GM19043 (cell line): ENCODE results near the gene CST7.

Source experiments
- ATAC-seq: cut with Tn5 transposase; IDR thresholded peaks from one replicate; pipeline ENCODE4 v1.9.1; 2021; ENCODE audit warnings: low read depth; ENCODE audit not compliant: unreplicated experiment

CST7 gene

GRCh38 chr20:24962510-24962909, 13.4 kb downstream of the CST7 start:
- ATAC-seq = no peak

GRCh38 chr20:24963672-24964505, 14.8 kb downstream of the CST7 start:
- ATAC-seq = no peak

GRCh38 chr20:24964506-24964840, 15.4 kb downstream of the CST7 start:
- no peak for ATAC-seq

GRCh38 chr20:24965065-24965919, 16.2 kb downstream of the CST7 start:
- ATAC-seq = no peak

GRCh38 chr20:24966317-24967012, 17.4 kb downstream of the CST7 start:
- ATAC-seq = no peak

- ATAC-seq = no peak
Observed at GRCh38 chr20:24968278-24968800, 19.3 kb downstream of the CST7 start.

- ATAC-seq = no peak
Observed at GRCh38 chr20:24969186-24970029, 20.3 kb downstream of the CST7 start.

- ATAC-seq = no peak
Observed at GRCh38 chr20:24970030-24970553, 21.0 kb downstream of the CST7 start.

- no peak for ATAC-seq
Observed at GRCh38 chr20:24970754-24971153, 21.7 kb downstream of the CST7 start.

GRCh38 chr20:24971376-24972101, 22.5 kb downstream of the CST7 start:
- no peak for ATAC-seq

- ATAC-seq = no peak
Observed at GRCh38 chr20:24972341-24972740, 23.3 kb downstream of the CST7 start.

GRCh38 chr20:24977336-24977735, 28.3 kb downstream of the CST7 start:
- ATAC-seq = no peak

- ATAC-seq = no peak
Observed at GRCh38 chr20:24977797-24978196, 28.7 kb downstream of the CST7 start.

GRCh38 chr20:24978513-24978912, 29.4 kb downstream of the CST7 start:
- no peak for ATAC-seq

GRCh38 chr20:24979036-24979960, 30.2 kb downstream of the CST7 start:
- no peak for ATAC-seq

GRCh38 chr20:24980291-24981053, 31.4 kb downstream of the CST7 start:
- ATAC-seq = no peak

- no peak for ATAC-seq
Observed at GRCh38 chr20:24981282-24981681, 32.2 kb downstream of the CST7 start.
